ENCODE data around the gene TNIK.

DNA sequence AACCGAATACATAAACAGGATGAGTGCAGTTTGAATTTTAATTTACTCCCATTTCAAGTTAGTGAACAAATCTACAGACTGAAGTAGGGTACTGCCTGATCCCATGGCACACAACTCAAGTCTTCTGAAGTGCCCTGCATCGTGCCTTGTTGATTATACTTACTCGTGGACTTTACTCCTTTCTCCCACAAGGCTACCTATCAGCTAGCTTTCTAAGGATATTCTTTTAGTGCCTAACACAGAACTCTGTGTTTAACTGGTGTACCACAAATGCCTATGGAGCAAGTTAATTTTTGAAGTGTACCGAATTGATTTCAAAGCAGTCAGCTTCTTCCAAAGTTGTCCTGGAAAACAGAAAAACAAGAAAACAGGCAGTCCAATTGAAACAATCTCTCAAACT is 119.8 kb downstream of the TNIK start:
- TF ChIP-seq RAD21 (IDR thresholded peaks at IDR 0.05) (no peak), EGR1 (IDR thresholded peaks at IDR 0.05; ENCODE audit: low read depth in 2 of 2) (no peak), GABPA (IDR thresholded peaks at IDR 0.05 in 1 of 2, conservative IDR thresholded peaks at IDR 0.05 in 1 of 2) (no peak), YY1 (IDR thresholded peaks at IDR 0.05) (no peak), JUND (IDR thresholded peaks at IDR 0.05) (no peak)
- TF ChIP-seq, protein P1, sequence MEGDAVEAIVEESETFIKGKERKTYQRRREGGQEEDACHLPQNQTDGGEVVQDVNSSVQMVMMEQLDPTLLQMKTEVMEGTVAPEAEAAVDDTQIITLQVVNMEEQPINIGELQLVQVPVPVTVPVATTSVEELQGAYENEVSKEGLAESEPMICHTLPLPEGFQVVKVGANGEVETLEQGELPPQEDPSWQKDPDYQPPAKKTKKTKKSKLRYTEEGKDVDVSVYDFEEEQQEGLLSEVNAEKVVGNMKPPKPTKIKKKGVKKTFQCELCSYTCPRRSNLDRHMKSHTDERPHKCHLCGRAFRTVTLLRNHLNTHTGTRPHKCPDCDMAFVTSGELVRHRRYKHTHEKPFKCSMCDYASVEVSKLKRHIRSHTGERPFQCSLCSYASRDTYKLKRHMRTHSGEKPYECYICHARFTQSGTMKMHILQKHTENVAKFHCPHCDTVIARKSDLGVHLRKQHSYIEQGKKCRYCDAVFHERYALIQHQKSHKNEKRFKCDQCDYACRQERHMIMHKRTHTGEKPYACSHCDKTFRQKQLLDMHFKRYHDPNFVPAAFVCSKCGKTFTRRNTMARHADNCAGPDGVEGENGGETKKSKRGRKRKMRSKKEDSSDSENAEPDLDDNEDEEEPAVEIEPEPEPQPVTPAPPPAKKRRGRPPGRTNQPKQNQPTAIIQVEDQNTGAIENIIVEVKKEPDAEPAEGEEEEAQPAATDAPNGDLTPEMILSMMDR (IDR thresholded peaks at IDR 0.05; ENCODE audit: low read depth, low read length, missing input control), result no peak
- TF ChIP-seq, protein P2, sequence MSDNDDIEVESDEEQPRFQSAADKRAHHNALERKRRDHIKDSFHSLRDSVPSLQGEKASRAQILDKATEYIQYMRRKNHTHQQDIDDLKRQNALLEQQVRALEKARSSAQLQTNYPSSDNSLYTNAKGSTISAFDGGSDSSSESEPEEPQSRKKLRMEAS (IDR thresholded peaks at IDR 0.05), result no peak
